Subcutaneous adipose tissue (tissue), 4 donors: Measurements from ENCODE around the gene PTPRO. TPM values are rescaled to one million over a fixed set of nuclear protein-coding genes. Genes with fewer than 3 reads are reported as not detected.

Source experiments
- total RNA-seq, 4 donors: library from RNA; depleted of rRNA; stranded (reverse); fragments of >200 nt; gene quantifications; one replicate each; pipeline ENCODE4 v1.1.0, GENCODE V29; 2016
- TF ChIP-seq, protein P1 (sequence below): fragments of 450-650 bp; IDR thresholded peaks from one replicate; pipeline ENCODE4 v1.5.1; 2016; ENCODE audit warnings: low read depth, mild to moderate bottlenecking, control low read depth, antibody characterized with exemption, moderate library complexity

The PTPRO gene
- total RNA-seq, 4 donors from 2014 or later = 0.75 to 24.5 (median 4.0) TPM

DNA sequence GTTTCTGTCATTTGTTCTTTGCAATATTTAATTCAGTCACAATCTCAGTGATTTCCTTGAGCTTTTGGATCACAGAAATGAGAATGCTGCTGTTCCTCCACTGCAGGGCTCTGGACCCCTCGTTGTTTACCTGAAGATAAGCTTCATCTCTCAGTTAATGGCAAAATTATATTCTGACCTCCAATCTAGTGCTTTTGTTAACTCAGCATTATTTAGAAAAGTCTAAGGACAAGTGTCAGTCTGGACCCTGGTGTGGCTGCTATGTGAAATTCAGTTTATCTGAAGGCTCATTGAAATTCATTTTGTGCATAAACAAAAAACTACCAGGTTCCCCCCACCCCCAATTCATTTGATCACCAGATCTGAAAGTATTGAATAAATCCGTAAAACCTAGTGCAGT lies 84.7 kb downstream of the PTPRO start:
- TF ChIP-seq, protein P1, sequence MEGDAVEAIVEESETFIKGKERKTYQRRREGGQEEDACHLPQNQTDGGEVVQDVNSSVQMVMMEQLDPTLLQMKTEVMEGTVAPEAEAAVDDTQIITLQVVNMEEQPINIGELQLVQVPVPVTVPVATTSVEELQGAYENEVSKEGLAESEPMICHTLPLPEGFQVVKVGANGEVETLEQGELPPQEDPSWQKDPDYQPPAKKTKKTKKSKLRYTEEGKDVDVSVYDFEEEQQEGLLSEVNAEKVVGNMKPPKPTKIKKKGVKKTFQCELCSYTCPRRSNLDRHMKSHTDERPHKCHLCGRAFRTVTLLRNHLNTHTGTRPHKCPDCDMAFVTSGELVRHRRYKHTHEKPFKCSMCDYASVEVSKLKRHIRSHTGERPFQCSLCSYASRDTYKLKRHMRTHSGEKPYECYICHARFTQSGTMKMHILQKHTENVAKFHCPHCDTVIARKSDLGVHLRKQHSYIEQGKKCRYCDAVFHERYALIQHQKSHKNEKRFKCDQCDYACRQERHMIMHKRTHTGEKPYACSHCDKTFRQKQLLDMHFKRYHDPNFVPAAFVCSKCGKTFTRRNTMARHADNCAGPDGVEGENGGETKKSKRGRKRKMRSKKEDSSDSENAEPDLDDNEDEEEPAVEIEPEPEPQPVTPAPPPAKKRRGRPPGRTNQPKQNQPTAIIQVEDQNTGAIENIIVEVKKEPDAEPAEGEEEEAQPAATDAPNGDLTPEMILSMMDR = no peak

DNA sequence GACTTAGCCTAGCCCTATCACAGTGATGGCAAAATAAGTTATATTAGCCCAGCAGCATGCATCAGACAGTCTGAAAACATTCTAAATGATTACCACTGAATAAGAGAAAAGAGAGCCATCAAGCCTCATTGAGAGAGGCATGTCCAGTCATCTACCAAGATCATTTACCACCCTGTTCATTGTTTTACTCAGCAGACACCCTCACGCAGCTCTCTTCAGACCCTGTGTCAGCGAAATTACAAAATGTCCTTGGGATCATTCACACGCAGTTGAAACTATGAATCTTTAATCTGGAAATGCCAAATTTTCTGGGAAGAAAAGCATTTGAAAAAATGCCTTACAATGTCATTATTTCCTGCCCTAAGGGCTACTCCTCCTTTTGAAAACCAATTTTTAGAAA lies 89.5 kb downstream of the PTPRO start:
- TF ChIP-seq, protein P1 = no peak

DNA sequence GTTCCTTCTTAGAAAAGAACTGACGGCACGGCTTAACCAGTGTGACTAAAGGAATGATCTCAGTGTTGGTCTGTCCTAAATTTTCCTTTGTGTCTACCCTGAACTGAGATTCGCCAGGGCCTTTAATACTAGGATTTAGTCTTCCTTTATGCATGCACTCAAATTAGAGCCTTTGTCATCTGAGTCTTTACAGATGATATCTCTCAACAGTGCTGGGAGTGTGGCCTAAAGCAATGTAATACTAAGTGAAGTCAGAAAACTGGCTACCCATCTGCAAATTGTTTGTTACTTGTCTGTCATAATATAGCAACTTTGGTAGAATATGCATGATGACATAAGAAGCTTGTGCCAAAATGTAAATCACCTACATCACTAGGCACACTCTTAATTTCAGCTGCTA lies 95.4 kb downstream of the PTPRO start:
- TF ChIP-seq, protein P1 = no peak

DNA sequence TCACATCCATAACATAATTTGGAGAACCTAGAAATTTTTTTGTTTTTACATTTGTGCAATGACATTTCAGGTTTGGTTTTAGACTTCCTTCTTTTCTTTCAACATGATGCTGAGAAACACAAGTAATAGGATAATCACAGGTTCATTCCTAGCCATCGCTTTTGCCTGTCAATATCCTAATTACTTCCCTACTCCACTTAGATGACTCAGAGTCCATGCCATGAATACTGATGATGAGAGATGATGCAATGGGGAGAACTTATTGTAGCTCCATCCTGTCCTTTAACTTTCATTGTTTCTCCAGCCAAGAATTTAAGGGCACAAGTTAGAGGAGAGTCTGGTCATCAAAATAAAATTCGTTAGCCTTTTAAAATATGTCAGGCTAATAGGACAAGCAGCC lies 101.3 kb downstream of the PTPRO start:
- TF ChIP-seq, protein P1 = no peak

DNA sequence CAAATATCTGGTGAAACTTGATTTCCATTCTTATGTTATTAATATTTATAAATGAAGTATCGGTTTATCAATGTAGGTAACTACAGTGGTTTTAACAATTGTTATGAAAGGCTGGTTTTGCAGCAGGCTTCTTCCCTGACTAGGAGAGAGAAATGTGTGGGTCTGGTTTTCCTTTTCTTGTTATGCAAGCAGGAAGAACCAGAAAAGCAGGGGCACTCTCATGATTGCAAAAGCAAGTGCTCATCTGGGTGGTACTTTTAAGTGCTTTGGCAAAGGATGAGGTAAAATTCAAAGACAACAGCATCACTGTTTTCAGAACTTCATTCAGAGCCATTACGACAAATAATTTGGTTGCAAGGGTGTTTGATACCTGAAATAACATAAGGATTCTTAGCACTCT lies 105.6 kb downstream of the PTPRO start:
- TF ChIP-seq, protein P1 = no peak

DNA sequence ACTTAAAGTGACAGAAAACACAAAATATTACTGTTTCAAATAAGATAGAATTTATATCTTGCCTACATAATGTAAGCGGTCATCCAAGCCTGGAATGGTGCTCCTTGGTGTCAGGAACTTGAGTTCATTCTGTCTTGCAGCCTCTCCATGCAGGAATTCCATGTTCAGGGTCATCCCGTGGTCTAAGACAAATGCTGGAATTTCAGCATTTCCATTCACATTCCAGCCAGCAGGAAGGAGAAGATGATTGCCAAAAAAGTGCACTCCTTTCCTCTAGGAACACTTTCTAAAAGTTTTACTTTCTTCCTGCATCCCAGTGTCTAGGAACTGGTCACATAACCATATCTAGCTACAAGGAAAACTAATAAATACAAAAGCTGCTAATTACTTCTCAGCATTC lies 106.3 kb downstream of the PTPRO start:
- TF ChIP-seq, protein P1 = no peak

DNA sequence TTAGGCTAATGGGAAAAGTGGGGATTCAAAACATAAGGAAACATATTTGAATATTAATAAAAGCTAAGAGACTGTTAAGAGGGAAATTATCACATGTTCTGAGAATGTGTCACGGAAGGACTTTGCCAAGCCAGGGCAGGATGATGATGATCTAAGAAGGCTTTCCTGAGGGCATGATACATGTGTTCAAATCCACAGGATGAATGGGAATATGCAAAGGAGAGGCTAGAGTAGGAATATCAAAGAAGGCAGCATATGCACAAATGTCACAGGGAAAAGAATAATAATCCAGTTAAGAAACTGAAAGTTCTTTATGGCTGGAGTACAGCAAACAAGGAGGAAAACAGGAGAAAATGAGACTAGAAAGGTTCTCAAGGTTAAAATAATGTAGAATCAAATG lies 107.0 kb downstream of the PTPRO start:
- TF ChIP-seq, protein P1 = no peak
